Skeletal muscle cell (primary cell): ENCODE data around the gene SNED1.

Source experiments
- DNase-seq: peaks from one replicate; pipeline ENCODE4 v3.0.0-alpha.2; 2010; ENCODE audit warnings: low read depth
- H3K4me3 ChIP-seq: 2 replicates; pipeline ENCODE4 v1.5.1; 2011; ENCODE audit warnings: low read depth, mild to moderate bottlenecking, control low read depth, low read length, moderate library complexity

Gene SNED1

DNA sequence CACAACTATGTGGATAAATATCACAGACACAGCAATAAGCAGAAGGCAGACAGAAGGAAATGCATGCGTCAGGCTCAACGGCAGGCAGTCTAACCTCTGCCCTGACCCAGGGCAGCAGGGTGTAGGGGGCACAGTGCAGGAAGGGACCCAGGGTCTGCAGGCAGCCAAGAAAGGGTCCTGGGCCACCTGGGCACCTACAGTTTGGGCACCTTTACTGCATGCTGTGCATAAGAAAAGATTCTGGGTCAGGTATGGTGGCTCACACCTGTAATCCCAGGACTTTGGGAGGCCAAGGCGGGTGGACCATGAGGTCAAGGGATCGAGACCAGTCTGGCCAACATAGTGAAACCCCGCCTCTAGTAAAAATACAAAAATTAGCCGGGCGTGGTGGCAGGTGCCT is 133.1 kb downstream of the SNED1 start:
- H3K4me3 ChIP-seq, result no peak overlapping the region
- DNase-seq, result no peak

DNA sequence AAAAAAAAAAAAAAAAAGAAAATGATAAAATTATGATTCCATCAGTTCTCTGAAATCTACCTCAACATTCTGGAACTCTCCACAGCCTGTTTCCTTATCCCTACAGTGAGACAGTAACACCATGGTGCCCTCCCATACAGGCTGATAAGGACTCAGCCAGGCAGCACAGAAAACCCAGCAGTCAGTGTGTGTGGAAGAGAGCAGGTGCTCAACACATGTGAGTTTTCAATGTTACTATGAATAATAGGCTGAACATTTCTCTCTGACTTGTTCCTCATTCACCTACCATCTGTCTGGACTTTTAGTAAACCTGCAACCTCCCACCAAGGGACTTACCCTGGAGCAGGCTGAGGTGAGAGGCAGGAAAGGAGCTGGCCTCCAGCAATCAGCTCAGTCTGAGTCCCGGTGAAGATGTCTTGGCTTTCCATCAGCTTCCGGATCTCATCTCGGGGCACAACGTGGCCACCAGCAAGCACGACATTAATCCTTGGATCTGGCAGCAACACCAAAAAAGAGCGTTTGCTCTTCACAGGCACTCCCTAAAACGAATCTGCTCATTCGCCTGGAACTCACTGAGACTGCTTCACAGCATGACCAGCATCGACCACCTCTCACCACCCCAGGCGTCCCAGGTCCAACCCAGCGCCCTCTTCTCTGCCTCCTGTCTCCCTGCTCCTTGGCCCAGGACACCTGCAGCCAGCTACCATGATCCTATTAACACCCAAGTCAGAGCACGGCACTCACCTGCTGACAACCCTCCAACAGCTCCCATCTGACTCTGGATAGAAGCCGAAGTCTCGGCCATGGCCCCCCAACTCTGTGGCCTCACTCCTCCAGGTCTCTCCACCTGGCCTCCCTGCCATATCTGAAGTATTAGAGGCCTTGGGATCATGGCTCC is 134.4 kb downstream of the SNED1 start:
- H3K4me3 ChIP-seq, result no peak overlapping the region
- no peak for DNase-seq

DNA sequence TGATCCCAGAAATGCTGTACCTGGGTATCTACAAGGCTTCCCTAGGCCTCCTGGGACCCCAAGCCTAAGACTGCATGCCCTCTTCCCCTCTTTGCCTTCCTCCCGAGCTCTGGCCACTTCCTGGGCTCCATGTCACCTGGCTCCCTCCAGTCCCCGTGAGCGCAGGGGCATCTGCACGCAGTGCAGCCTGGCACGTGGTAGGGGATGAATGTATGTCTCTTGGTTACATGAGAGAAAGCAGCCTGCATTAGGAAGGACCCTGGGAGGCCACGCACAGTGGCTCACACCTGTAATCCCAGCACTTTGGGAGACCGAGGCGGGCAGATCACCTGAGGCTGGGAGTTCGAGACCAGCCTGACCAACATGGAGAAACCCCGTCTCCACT is 135.0 kb downstream of the SNED1 start:
- no peak for DNase-seq
- no peak overlapping the region for H3K4me3 ChIP-seq

DNA sequence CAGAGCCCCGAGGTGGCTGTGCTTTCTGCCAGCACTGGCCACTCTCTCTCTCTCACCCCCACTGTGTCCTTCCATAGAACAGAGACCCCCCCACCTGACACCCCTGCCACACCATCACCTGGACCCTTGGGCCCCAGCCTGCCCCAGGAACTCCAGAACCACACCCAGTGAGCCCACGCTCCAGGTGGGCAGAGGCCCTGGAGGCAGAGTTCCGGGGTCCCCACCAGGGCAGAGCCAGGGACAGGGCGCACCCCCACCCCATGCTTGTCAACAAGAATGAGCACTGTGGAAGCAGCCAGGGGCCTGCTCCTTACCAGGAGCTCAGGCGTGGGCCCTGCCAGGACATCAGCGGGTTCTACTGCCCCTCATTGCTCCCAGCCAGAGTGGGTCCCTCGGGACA is 136.3 kb downstream of the SNED1 start:
- H3K4me3 ChIP-seq, result no peak overlapping the region
- DNase-seq, result no peak

DNA sequence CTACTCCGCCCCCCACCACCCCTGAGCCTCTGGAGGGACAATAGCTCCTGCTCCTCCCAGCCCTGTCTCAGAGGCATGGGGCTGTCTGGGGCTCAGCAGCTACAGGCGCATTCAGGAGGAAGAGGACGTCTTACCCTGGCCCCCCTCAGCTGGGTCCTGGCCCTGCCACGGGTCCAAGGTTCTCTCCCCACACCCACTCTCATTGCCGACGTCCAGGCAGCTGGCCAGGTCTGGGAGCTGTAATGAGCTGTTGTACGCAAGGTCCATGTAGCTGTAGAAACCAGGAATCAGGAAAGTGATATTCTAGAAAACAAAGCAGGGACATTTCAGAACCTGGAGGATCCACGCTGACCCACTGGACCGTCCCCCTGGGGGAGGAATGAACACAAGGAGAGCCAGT is 137.3 kb downstream of the SNED1 start:
- no peak for DNase-seq
- H3K4me3 ChIP-seq, result no peak overlapping the region

DNA sequence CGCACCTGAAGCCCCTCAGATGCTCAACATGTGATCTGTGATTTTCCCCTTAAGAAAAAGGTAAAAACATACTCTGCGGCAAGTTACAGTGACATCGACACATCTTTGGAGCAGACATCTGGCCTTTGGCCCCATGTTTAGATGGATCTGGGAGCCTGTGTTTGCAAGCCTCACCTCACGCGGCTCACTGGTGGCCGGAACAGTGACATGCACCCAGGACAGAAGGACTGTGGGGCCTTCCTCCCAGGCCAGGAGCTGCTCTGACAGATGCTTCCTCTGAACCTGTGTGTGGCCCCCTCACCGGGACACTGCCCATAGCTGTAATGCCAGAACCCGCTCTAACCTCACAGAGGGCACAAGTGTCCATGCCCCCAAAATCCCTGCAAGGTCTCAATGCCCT is 137.8 kb downstream of the SNED1 start:
- no peak for DNase-seq
- H3K4me3 ChIP-seq, result no peak overlapping the region

DNA sequence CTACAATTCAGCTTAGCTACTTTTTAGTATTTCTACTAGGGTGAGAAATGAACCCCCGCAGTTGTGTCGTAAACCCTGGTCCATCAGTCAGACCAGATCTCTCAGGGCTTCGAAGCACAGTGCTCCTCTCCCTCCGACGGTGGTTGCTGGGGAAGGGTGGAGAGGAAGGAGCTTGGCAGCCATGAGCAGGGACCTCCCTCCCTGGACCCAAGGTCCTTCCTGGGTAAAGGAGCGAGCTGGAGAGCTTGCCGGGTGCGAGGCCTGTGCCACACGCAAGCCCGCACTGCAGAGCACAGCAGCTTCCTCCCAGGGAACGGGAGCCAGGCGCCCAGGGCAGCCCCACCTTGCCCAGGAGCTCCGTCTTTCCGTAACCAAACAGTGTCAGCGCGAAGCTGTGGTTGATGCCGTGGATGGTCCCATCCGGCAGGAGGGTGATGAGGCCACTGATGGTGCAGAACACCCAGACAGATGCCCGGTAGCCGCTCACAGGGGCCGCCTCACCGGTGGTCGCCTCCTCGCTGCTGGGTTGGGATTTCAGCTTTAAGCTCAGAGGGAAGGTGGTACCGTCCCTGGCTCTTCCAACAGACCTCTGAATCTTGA is 138.3 kb downstream of the SNED1 start:
- H3K4me3 ChIP-seq, result no peak overlapping the region
- DNase-seq, result no peak

DNA sequence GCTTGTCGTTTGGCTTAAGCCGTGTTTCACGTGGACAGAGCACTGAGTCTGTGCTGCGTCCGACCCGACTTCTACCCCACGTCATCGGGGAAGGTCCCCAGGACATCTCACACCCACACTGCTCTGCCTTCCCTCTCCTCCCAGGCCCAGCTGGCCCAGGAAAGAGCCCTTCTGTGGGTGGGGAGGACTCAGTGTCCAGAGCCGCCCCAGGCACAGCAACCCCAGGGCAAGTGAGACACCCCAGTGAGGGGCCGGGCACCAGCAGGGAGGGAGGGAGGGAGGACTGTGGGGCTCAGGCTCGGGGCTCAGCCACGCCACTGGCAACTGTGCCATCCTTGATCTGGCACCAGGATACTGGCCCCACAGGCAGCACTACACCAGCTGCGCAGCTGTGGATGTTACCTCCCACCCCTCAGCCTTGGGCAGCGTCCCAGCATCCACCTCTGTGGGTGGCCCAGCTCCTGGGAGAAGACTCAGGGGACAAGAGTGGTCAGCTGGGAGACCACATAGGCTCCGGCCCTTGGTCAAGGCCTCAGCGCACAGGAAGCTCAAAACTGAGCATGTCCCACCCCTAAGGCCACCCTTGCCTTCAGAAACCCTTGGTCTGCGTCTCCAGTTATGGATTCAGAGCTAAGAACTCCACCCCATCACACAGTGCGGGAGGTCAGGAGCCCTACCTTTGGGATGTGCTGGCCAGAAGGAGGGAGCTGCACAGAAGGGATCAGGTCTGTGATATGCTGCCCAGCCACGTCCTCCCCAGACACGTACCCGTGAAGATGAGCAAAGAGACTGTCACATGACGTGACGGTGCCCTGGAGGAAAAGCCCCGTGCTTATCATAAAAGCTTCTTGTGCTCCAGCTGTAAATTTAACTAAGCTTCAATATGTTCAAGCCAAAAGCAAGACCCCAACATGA is 139.1 kb downstream of the SNED1 start:
- no peak overlapping the region for H3K4me3 ChIP-seq
- DNase-seq, result no peak

DNA sequence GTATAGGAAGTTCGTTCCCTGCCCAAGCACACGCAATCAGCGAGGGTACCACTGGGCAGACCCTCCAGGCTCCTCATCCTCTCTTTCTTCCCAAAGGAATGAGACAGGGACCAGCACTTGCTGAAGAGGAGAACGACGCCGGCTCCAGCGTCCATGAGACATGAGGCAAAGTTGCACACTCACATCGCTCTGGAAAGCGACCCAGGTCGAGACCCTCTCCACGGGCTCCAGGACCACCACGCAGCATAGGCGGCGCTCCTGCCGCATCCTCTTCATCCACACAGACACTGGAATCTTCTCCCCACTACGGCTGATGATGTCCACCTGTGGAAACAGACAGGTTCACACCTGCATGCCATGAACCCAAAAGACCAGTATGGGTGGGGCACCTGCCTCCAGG is 140.1 kb downstream of the SNED1 start:
- no peak for DNase-seq
- no peak overlapping the region for H3K4me3 ChIP-seq

DNA sequence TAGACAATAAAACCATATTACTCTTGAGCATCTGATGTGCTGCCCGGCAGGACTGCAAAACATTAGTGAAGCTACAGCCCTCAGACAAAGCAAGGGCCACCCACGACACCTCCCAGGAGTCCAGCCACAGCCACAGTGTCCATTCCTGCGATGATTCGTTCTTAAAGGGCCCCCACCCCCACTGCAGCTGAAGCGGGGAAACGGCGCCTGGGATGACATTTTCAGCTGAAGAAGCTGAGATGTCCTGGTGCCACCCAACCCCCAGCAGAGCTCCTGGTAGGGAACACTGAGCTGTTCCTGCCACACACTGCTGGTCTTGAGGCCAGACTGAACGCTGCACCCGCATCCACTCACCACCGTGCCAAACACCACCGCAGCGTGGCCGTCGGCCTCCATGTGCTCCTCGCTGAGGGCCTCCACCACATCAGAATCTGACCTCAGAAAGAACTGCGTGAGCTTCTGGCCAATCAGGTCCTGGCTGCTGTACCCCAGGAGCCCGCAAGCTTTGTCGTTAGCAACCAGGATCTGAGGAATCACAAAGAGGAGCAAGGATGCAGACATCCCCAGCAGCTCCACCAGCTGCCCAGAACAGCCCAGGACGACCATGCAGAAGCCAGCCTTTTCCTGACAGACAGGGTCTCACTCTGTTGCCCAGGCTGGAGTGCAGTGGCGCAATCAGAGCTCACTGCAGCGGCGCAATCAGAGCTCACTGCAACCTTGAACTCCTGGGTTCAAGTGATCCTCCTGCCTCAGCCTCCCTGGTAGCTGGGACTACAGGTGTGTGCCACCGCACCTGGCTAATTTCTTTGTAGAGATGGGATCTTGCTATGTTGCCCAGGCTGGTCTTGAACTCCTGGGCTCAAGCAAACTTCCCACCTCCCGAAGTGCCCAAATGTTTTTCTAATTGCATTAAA is 141.4 kb downstream of the SNED1 start:
- DNase-seq, result no peak
- no peak overlapping the region for H3K4me3 ChIP-seq

DNA sequence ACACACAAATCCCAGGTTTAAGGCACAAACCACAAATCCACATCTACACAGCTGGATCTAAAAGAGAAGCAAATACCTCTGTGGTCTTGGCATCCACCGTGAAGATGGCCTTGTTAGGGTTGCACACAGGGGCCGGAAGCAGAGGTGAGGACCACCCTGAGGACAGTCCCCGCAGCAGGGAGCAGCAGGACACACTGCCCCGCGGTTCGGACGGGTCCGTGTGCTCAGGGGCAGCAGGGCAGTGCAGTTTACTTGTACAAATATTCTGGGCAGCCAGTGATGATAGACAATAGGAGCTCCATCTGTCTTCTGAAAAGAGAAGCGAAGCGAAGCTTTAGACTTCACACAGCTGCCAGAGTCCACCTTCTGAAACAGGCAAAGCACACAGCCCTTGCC is 142.0 kb downstream of the SNED1 start:
- DNase-seq, result no peak
- H3K4me3 ChIP-seq, result no peak overlapping the region

DNA sequence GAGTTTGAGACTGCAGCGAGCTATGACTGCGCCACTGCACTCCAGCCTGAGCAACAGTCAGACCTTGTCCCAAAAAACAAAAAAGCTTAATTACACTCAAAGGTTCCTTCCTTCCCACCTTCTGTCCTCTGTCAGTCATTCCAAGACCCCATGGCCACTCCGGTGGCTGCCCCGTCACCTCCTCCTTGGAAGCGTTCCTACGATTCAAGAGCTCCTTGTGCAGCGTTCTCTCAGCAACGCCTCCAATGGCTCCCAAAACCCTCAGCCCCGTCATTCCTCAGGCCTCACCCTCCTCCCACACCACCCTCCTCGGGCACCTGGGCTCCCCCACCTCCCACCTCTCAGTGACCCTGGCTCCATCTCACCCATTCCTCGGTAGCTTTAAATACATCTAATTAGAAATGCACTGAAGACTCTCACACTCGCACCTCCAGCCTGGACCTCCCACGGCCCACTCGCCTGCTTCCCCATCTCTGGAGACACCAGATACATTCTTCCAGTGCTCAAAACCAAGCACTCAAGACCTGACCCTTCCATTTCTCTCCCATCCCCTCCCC is 142.9 kb downstream of the SNED1 start:
- no peak overlapping the region for H3K4me3 ChIP-seq
- no peak for DNase-seq

DNA sequence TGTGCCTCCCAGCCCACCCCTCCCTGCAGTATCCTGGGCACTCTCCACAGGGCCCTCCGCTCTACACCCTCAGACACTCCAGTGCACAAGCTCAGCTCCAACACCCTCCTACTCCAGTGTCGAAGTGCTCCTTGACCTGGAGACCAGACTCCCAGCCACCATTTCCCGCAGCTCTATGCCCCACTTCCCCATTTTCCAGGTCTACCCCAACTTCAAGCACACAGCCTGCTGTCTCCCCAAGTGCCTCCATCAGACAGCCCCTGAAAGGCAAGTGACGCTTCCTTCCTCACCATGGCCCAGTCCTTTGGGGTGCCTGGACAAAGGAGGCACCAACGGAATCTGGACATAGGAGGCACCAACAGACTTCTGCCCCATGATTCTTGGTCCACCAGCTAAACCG is 143.6 kb downstream of the SNED1 start:
- H3K4me3 ChIP-seq, result no peak overlapping the region

DNA sequence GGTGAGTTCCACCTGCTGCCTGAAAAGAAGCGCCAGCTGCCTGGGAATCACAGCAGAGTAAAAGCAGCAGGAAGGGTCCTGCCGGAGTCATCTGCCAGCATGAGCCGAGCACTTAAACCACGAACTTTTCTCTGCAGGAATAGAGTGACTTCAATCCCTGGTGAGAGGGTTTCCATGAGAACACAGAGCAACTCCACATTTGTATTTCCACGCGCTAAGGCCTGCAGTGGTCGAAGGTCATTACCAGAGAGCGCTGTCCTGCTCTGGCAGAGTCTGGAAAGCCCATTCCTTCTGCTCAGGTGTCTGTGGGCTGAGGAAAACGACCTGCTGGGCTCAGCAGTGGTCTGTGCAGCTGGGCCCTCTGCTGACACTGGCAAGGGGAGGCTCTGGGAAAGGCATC is 144.2 kb downstream of the SNED1 start:
- H3K4me3 ChIP-seq, result no peak overlapping the region
- no peak for DNase-seq

More for the DNA sequence above, 143.6 kb downstream of the SNED1 start:
- DNase-seq, result no peak
